K562 (cell line): ENCODE measurements around the gene IPP. TPM values are rescaled to one million over a fixed set of nuclear protein-coding genes. Genes with fewer than 3 reads are reported as not detected.

ENCODE experiments used
- CBX8 ChIP-seq: fragments of 200-600 bp; sonication (generic); IDR thresholded peaks from 2 replicates; pipeline ENCODE4 v1.6.1; 2012; ENCODE audit warnings: borderline replicate concordance, mixed run types, low read depth, mild to moderate bottlenecking, moderate library complexity, mixed read lengths, low read length, control low read depth, inconsistent platforms; ENCODE audit not compliant: poor library complexity, severe bottlenecking; ENCODE audit errors: extremely low read depth
- PHF8 ChIP-seq: fragments of 200-600 bp; sonication (generic); IDR thresholded peaks from 2 replicates; pipeline ENCODE4 v1.6.1; 2012; ENCODE audit warnings: mixed run types, mild to moderate bottlenecking, inconsistent platforms, low read length, moderate library complexity, borderline replicate concordance
- SREBF1 ChIP-seq: fragments of 150-350 bp; IDR thresholded peaks from 2 replicates; pipeline ENCODE4 v1.6.1; 2014; ENCODE audit warnings: antibody characterized with exemption, low read depth, low read length, borderline replicate concordance
- ZNF764 ChIP-seq: fragments of 250-450 bp; sonication (Bioruptor Pico); IDR thresholded peaks from 2 replicates; pipeline ENCODE4 v1.4.0; 2020; ENCODE audit warnings: low read depth, mild to moderate bottlenecking, moderate library complexity
- ZNF830 ChIP-seq: fragments of 250-450 bp; sonication (Bioruptor Pico); IDR thresholded peaks from 2 replicates; pipeline ENCODE4 v1.5.0; 2021; ENCODE audit warnings: mild to moderate bottlenecking
- polyA plus RNA-seq, 8 experiments: library from polyadenylated mRNA; depleted of rRNA in 4 of 8; stranded (reverse) in 5 of 8; unstranded in 3 of 8; fragments of >200 nt; fragmentation: Nextera tagmentation in 2 of 8; fragmentation: Illumina TruSeq in 1 of 8; extraction: Ambion mirVana in 2 of 8; extraction: Trizol in 1 of 8; gene quantifications; 2 replicates each; pipeline versions ENCODE4 v1.2.1 to v1.2.3, GENCODE V29; 2011 to 2014; ENCODE audit warnings: inconsistent platforms in 1 of 8, missing spikeins in 1 of 8
- total RNA-seq, 7 experiments: library from RNA; depleted of rRNA in 6 of 7; stranded (reverse); fragments of >200 nt in 6 of 7; fragmentation: Illumina TruSeq in 2 of 7; extraction: Trizol in 2 of 7; gene quantifications; 2 replicates each; pipeline versions ENCODE4 v1.2.1 to v1.2.3, GENCODE V29; 2011 to 2021; ENCODE audit warnings: low replicate concordance in 1 of 7
- TF ChIP-seq, protein P1 (sequence below): fragments of 200-800 bp; sonication (Bioruptor generic); IDR thresholded peaks from 2 replicates; pipeline ENCODE4 v1.6.1; 2017; ENCODE audit warnings: missing genetic modification characterization, missing compliant biosample characterization
- TF ChIP-seq, protein P2 (sequence below): fragments of 450-650 bp; formaldehyde crosslinking; IDR thresholded peaks from 2 replicates; pipeline ENCODE4 v1.4.0; 2020; ENCODE audit warnings: mild to moderate bottlenecking, mixed read lengths
- TF ChIP-seq, protein P3 (sequence below): IDR thresholded peaks from 2 replicates; pipeline ENCODE4 v1.6.1; 2012; ENCODE audit warnings: low read depth, low read length, improper control_type of control experiment, borderline replicate concordance
- TF ChIP-seq, protein P4 (sequence below), 2 experiments: fragments of 450-650 bp in 1 of 2; sonication (generic) in 1 of 2; formaldehyde crosslinking in 1 of 2; IDR thresholded peaks; 2 replicates each; pipeline versions ENCODE4 v1.7.1 to v1.9.0; 2016 to 2022; ENCODE audit warnings: inconsistent platforms in 1 of 2, mild to moderate bottlenecking in 1 of 2, missing genetic modification reagents in 1 of 2

Gene IPP
- total and polyA plus RNA-seq, 9 of the 15 experiments (the other 6 are each of a cell fraction or from before 2014, with no cell fraction given), result 6.9 to 15.1 (median 9.7) TPM

DNA sequence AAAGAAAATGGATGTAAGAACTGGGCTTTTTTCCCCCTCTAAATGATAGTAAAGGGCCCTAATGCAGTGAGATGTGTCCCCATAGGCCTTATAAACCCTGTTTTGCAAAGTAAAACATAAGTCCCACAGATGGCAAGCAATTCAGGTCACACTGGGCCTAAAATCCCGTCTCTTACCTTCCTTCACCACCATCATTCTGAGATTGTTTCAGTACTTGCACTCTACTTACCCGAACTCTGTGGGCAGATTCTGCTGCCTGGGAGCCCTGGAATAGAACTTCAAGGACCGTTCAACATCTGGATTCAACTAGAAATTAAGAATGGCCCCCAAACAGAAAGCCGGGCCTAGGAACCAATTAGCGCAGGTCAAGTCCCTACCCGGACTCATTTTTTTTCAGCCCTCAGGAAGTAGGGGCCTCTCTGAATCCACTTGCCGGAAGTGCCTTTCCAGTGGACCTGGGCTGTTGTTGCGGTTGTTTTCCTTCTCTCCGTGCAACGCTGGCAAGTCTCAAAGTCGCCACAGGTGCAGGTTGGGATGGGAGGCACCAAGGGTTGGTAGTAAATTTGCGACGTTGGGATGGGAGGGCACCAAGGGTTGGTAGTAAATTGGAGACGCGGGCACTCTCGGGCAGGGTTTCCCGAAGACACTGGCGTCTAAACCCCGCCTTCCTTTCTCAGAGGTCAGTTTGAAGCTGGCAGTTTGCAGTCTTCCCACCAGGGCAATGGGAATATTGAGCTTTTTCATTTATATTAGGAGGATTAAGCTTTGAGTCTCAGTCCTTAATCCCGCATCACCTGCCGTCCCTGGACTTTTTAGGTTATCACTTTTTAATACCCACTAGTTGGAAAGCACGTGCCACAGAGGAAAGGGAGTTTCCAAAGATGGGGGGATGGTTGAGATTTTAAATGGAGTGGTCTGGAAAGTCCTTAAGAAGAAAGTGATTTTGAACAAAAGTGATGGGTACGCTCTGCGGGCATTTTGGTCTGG lies 62.4 kb downstream of the IPP start, which contains the start of gene TMEM69 (continued):
- TF ChIP-seq, protein P1, sequence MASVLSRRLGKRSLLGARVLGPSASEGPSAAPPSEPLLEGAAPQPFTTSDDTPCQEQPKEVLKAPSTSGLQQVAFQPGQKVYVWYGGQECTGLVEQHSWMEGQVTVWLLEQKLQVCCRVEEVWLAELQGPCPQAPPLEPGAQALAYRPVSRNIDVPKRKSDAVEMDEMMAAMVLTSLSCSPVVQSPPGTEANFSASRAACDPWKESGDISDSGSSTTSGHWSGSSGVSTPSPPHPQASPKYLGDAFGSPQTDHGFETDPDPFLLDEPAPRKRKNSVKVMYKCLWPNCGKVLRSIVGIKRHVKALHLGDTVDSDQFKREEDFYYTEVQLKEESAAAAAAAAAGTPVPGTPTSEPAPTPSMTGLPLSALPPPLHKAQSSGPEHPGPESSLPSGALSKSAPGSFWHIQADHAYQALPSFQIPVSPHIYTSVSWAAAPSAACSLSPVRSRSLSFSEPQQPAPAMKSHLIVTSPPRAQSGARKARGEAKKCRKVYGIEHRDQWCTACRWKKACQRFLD (CRISPR knock-in tag), result peak; percentile 82; the same call in 1 of the 2 replicates
- TF ChIP-seq, protein P2, sequence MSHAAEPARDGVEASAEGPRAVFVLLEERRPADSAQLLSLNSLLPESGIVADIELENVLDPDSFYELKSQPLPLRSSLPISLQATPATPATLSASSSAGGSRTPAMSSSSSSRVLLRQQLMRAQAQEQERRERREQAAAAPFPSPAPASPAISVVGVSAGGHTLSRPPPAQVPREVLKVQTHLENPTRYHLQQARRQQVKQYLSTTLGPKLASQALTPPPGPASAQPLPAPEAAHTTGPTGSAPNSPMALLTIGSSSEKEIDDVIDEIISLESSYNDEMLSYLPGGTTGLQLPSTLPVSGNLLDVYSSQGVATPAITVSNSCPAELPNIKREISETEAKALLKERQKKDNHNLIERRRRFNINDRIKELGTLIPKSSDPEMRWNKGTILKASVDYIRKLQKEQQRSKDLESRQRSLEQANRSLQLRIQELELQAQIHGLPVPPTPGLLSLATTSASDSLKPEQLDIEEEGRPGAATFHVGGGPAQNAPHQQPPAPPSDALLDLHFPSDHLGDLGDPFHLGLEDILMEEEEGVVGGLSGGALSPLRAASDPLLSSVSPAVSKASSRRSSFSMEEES (CRISPR knock-in tag), result no peak
- no peak for TF ChIP-seq CBX8
- no peak for TF ChIP-seq ZNF830 (CRISPR knock-in tag)
- no peak for TF ChIP-seq SREBF1
- TF ChIP-seq, protein P3, sequence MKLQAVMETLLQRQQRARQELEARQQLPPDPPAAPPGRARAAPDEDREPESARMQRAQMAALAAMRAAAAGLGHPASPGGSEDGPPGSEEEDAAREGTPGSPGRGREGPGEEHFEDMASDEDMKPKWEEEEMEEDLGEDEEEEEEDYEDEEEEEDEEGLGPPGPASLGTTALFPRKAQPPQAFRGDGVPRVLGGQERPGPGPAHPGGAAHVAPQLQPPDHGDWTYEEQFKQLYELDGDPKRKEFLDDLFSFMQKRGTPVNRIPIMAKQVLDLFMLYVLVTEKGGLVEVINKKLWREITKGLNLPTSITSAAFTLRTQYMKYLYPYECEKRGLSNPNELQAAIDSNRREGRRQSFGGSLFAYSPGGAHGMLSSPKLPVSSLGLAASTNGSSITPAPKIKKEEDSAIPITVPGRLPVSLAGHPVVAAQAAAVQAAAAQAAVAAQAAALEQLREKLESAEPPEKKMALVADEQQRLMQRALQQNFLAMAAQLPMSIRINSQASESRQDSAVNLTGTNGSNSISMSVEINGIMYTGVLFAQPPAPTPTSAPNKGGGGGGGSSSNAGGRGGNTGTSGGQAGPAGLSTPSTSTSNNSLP, result peak; percentile 67; the same call in 1 of the 2 replicates
- 0 out of 2 replicates have a peak, but pooled peaks have one; percentile 46 for TF ChIP-seq ZNF764 (CRISPR knock-in tag)
- TF ChIP-seq, protein P4, sequence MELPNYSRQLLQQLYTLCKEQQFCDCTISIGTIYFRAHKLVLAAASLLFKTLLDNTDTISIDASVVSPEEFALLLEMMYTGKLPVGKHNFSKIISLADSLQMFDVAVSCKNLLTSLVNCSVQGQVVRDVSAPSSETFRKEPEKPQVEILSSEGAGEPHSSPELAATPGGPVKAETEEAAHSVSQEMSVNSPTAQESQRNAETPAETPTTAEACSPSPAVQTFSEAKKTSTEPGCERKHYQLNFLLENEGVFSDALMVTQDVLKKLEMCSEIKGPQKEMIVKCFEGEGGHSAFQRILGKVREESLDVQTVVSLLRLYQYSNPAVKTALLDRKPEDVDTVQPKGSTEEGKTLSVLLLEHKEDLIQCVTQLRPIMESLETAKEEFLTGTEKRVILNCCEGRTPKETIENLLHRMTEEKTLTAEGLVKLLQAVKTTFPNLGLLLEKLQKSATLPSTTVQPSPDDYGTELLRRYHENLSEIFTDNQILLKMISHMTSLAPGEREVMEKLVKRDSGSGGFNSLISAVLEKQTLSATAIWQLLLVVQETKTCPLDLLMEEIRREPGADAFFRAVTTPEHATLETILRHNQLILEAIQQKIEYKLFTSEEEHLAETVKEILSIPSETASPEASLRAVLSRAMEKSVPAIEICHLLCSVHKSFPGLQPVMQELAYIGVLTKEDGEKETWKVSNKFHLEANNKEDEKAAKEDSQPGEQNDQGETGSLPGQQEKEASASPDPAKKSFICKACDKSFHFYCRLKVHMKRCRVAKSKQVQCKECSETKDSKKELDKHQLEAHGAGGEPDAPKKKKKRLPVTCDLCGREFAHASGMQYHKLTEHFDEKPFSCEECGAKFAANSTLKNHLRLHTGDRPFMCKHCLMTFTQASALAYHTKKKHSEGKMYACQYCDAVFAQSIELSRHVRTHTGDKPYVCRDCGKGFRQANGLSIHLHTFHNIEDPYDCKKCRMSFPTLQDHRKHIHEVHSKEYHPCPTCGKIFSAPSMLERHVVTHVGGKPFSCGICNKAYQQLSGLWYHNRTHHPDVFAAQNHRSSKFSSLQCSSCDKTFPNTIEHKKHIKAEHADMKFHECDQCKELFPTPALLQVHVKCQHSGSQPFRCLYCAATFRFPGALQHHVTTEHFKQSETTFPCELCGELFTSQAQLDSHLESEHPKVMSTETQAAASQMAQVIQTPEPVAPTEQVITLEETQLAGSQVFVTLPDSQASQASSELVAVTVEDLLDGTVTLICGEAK (IDR thresholded peaks at IDR 0.05), result peak; percentile 99
- TF ChIP-seq, protein P4 (CRISPR knock-in tag; IDR thresholded peaks at IDR 0.05), result no peak
- TF ChIP-seq PHF8, result peak; percentile 73; the same call in 1 of the 2 replicates
